Keratinocyte (primary cell): Measurements from ENCODE around the gene CDKL4.

Experiments used
- CTCF ChIP-seq, 3 experiments: IDR thresholded peaks in 1 of 3; conservative IDR thresholded peaks in 1 of 3; optimal IDR thresholded peaks in 1 of 3; 2 replicates in 2 of 3; 3 replicates in 1 of 3; pipeline versions ENCODE3 to v1.5.1; 2011; ENCODE audit warnings: low read length in 3 of 3, mild to moderate bottlenecking in 3 of 3, moderate library complexity in 2 of 3, control low read depth in 1 of 3, inconsistent platforms in 1 of 3; ENCODE audit not compliant: insufficient read depth in 2 of 3; ENCODE audit errors: extremely low read depth in 1 of 3
- EZH2 ChIP-seq: IDR thresholded peaks from one replicate; pipeline ENCODE4 v1.6.1; 2012; ENCODE audit warnings: inconsistent platforms, mild to moderate bottlenecking, low read length, moderate library complexity

- TF ChIP-seq CTCF (optimal IDR thresholded peaks at IDR 0.05 in 1 of 3, IDR thresholded peaks at IDR 0.05 in 1 of 3, conservative IDR thresholded peaks at IDR 0.05 in 1 of 3; ENCODE audit: extremely low read depth in 1 of 3, insufficient read depth in 2 of 3, low read length in 3 of 3) (no peak), EZH2 (no peak)
Measured at GRCh38 chr2:39232141-39232540, 11.6 kb downstream of the CDKL4 start.
